Spleen (tissue), 11 donors: ENCODE measurements around the gene UROC1. TPM values are rescaled to one million over a fixed set of nuclear protein-coding genes. Genes with fewer than 3 reads are reported as not detected.
A peak's percentile ranks its signal among the peaks of the same experiment; 100 is the strongest.

Experiments used
- DNase-seq: peaks from one replicate; pipeline ENCODE4 v3.0.0-alpha.2; 2020
- H3K27ac ChIP-seq, 8 donors: fragments of 200-600 bp; sonication (generic) in 7 of 8; 1 replicate in 4 of 8; 2 replicates in 4 of 8; pipeline versions ENCODE4 v1.5.0 to v1.8.0; 2016 to 2021; ENCODE audit warnings: inconsistent platforms in 4 of 8, mild to moderate bottlenecking in 4 of 8, moderate library complexity in 1 of 8
- H3K27me3 ChIP-seq, 7 donors: fragments of 200-600 bp; sonication (generic) in 6 of 7; replicated peaks in 1 of 7; 1 replicate in 4 of 7; 2 replicates in 3 of 7; pipeline versions ENCODE4 v1.5.0 to v1.8.0; 2016 to 2021; ENCODE audit warnings: inconsistent platforms in 3 of 7, mild to moderate bottlenecking in 1 of 7
- H3K36me3 ChIP-seq, 6 donors: fragments of 200-600 bp; sonication (generic) in 5 of 6; 1 replicate in 4 of 6; 2 replicates in 2 of 6; pipeline versions ENCODE4 v1.5.0 to v1.8.0; 2016 to 2021; ENCODE audit warnings: inconsistent platforms in 2 of 6
- H3K4me1 ChIP-seq, 6 donors: fragments of 200-600 bp; sonication (generic) in 5 of 6; 1 replicate in 3 of 6; 2 replicates in 3 of 6; pipeline versions ENCODE4 v1.5.0 to v1.8.0; 2016 to 2021; ENCODE audit warnings: inconsistent platforms in 3 of 6
- H3K4me3 ChIP-seq, 8 donors: fragments of 200-600 bp; sonication (generic) in 7 of 8; 1 replicate in 4 of 8; 2 replicates in 4 of 8; pipeline versions ENCODE4 v1.5.0 to v1.8.0; 2016 to 2021; ENCODE audit warnings: inconsistent platforms in 4 of 8, mild to moderate bottlenecking in 4 of 8, moderate library complexity in 2 of 8
- H3K9me3 ChIP-seq, 8 donors: fragments of 200-600 bp; sonication (generic) in 7 of 8; 1 replicate in 4 of 8; 2 replicates in 4 of 8; pipeline versions ENCODE4 v1.5.0 to v1.8.0; 2016 to 2021; ENCODE audit warnings: inconsistent platforms in 4 of 8
- POLR2A ChIP-seq, 3 donors: fragments of 450-650 bp; IDR thresholded peaks; one replicate each; pipeline ENCODE4 v1.5.1; 2017; ENCODE audit warnings: antibody characterized with exemption in 3 of 3, mild to moderate bottlenecking in 1 of 3
- POLR2AphosphoS5 ChIP-seq, 3 donors: sonication (generic); formaldehyde crosslinking; IDR thresholded peaks; one replicate each; pipeline ENCODE4 v1.5.1; 2017; ENCODE audit warnings: antibody characterized with exemption in 3 of 3
- WGBS, 5 donors: extraction: QIAGEN DNeasy Blood & Tissue Kit in 3 of 5; methylation state at CpG; one replicate each; pipeline versions ENCODE4 v1.1.5 to v1.1.7; 2013 to 2018; 5-methylcytosine and 5-hydroxymethylcytosine counted together
- intact Hi-C: fragments of 100-400 bp; cut with DNase I; formaldehyde crosslinking; loops from one replicate; pipeline ENCODE4 v1.15.0; 2023; ENCODE audit warnings: low total_unique reads
- polyA plus RNA-seq, 3 donors: library from polyadenylated mRNA; stranded (reverse); fragments of 200-250 nt; gene quantifications; one replicate each; pipeline ENCODE4 v1.2.1, GENCODE V29; 2013
- total RNA-seq, 7 donors: library from RNA; depleted of rRNA in 3 of 7; stranded (reverse); fragments of >200 nt in 3 of 7; fragmentation: NEBNext Ultra II Directional in 4 of 7; extraction: Animal tissue kit (Norgen Biotek cat#: 25700) in 4 of 7; gene quantifications; one replicate each; pipeline versions ENCODE4 v1.1.0 to v1.2.1, GENCODE V29; 2016 to 2021
- TF ChIP-seq, protein P1 (sequence below), 11 experiments: fragments of 200-600 bp in 7 of 11; fragments of 450-650 bp in 4 of 11; sonication (generic) in 4 of 11; IDR thresholded peaks in 8 of 11; conservative IDR thresholded peaks in 3 of 11; 1 replicate in 7 of 11; 2 replicates in 4 of 11; pipeline versions ENCODE4 v1.4.0 to v1.8.0; 2016 to 2021; ENCODE audit warnings: antibody characterized with exemption in 11 of 11, inconsistent platforms in 4 of 11, mild to moderate bottlenecking in 1 of 11
- donor health status: healthy with polysubstance abuse.
- donor health status: DM: no; HTN: no; CAD: no; lungs with moderate emphysema.
- donor health status: DM: no; HTN: no; CAD: no.
- donor health status: Bipolar disorder and iron deficiency.
- donor health status: healthy.
- donor health status: DM: no; HTN: no; CAD: no.
- donor health status: DM: yes; HTN: yes; CAD: no.

The UROC1 gene
- total and polyA plus RNA-seq, 10 donors: 0.02 to 0.16 (median 0.03) TPM; not detected in 6

DNA sequence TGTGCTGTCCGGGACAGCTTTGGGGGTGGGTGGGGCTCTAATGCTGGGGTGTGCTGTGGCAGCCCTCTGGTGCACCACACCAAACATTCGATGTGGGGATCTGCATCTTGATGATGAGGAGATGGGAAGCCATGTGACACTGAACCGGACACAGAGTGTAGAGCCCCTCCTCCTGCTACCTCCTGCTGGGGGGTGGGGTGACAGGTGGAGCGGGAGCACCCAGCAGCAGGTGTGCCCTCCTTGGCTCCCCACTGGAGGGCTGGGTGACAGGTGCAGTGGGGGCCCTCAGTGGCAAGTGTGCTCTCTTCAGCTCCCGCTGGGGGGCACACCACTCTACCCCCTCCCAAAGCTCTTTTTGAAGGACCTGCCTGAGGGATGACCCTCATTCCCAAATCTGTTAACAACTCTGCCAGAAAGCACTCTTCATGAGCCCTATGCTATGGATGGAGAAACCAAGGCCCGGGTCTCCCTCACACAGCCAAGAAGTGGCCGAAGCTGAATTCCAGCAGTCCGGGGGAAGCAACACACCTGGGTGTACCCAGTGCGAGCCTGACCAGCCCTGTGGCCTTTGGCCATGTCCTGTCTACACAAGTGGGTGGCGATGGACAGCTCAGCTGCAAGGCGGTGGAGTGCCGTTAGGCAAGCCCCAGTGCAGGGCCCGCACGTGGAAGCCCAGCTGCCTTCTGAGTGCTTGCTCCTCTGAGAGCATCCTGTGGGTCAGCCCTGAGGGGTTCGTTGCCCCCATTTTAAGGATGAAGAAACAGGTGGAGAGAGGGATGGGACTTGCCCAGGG, 609 bp upstream of the UROC1 start:
- H3K36me3 ChIP-seq: no peaks in the 10 kb centered on the region
- no peak for TF ChIP-seq POLR2A (IDR thresholded peaks at IDR 0.05)
- TF ChIP-seq, protein P1, sequence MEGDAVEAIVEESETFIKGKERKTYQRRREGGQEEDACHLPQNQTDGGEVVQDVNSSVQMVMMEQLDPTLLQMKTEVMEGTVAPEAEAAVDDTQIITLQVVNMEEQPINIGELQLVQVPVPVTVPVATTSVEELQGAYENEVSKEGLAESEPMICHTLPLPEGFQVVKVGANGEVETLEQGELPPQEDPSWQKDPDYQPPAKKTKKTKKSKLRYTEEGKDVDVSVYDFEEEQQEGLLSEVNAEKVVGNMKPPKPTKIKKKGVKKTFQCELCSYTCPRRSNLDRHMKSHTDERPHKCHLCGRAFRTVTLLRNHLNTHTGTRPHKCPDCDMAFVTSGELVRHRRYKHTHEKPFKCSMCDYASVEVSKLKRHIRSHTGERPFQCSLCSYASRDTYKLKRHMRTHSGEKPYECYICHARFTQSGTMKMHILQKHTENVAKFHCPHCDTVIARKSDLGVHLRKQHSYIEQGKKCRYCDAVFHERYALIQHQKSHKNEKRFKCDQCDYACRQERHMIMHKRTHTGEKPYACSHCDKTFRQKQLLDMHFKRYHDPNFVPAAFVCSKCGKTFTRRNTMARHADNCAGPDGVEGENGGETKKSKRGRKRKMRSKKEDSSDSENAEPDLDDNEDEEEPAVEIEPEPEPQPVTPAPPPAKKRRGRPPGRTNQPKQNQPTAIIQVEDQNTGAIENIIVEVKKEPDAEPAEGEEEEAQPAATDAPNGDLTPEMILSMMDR (IDR thresholded peaks at IDR 0.05 in 8 of 11, conservative IDR thresholded peaks at IDR 0.05 in 3 of 11): no peak
- TF ChIP-seq POLR2AphosphoS5 (IDR thresholded peaks at IDR 0.05): no peak
- H3K4me3 ChIP-seq: no peak overlapping the region
- WGBS, 5 donors: 81 to 85% (median 82%) methylated on average over 11 to 15 of the region's 15 CpGs
- intact Hi-C loops: no loop called here
- no peaks in the 10 kb centered on the region for H3K9me3 ChIP-seq
- H3K4me1 ChIP-seq: peaks cover 0 to 12% (median 5%) of the 10 kb centered on the region in 6 donors
- H3K27me3 ChIP-seq: peaks cover 0 to 27% (median 0%) of the 10 kb centered on the region in 7 donors
- peak; percentile 64 for DNase-seq
- no peak overlapping the region for H3K27ac ChIP-seq

DNA sequence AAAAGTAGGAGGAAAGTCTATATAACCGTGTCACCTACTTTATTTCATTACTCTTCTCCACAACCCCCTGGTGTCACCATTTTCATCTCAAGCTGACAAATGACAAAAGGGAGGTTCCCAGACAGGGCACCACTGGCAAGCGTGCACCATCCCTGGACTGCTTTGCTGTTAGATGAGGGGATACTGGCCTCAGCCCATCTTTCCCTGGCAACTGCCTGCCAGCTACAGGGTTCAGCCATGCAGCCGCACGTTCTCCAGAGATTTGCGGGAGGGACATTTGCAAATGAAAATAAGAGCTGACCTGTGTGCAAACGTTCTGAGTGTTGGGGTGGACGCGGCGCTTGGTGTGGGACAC, 660 bp downstream of the UROC1 start:
- WGBS, 5 donors: 77 to 90% (median 89%) methylated on average over 5 to 9 of the region's 9 CpGs

DNA sequence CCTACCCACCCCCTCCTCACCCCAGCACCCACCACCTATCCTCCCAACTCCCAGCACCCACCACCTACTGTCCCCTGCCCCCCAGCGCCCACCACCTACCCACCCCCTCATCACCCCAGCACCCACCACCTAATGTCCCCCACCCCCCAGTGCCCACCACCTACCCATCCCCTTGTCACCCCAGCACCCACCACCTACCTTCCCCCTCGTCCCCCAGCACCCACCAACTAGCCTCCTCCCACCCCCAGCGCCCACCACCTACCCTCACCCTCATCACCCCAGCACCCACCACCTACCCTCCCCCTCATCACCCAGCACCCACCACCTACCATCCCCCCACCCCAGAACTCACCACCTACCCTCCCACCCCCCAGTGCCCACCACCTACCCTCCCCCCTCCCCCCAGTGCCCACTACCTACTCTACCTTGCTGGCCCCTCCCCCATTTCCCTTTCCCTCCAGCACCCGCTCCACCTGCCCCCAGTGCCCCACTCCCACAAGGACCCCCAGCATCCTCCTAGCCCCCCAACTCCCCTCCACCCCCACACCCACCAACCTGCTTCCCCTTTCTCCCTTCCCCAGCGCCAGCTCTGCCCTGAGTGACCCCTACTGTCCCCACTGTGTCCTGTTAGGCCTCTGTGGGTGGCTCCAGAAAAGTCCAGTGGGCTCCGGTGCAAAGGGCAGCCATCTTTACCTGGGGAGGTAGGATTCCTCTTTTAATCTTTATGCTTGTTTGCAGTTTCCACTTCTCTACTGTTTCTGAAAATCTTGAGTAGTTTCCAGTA, 1.2 kb downstream of the UROC1 start:
- no peaks in the 10 kb centered on the region for H3K36me3 ChIP-seq
- H3K4me1 ChIP-seq: no peaks in the 10 kb centered on the region
- H3K4me3 ChIP-seq: no peak overlapping the region
- DNase-seq: peak; percentile 7
- 70 to 83% (median 74%) methylated on average over 4 to 6 of the region's 6 CpGs for WGBS, 5 donors
- peaks cover 0 to 17% (median 0%) of the 10 kb centered on the region in 7 donors for H3K27me3 ChIP-seq
- no peaks in the 10 kb centered on the region for H3K9me3 ChIP-seq
- TF ChIP-seq, protein P1 (IDR thresholded peaks at IDR 0.05 in 8 of 11, conservative IDR thresholded peaks at IDR 0.05 in 3 of 11): no peak
- TF ChIP-seq POLR2A (IDR thresholded peaks at IDR 0.05): no peak
- no peak for TF ChIP-seq POLR2AphosphoS5 (IDR thresholded peaks at IDR 0.05)
- no peak overlapping the region for H3K27ac ChIP-seq
- intact Hi-C loops: no loop called here

More for the DNA sequence above, 660 bp downstream of the UROC1 start:
- Histone ChIP-seq H3K4me1 (no peaks in the 10 kb centered on the region), H3K27ac (no peak overlapping the region), H3K9me3 (no peaks in the 10 kb centered on the region), H3K36me3 (no peaks in the 10 kb centered on the region), H3K4me3 (no peak overlapping the region), H3K27me3 (peaks cover 0 to 17% (median 0%) of the 10 kb centered on the region in 7 donors)
- intact Hi-C loops: no loop called here
- TF ChIP-seq, protein P1 (IDR thresholded peaks at IDR 0.05 in 8 of 11, conservative IDR thresholded peaks at IDR 0.05 in 3 of 11): no peak
- TF ChIP-seq POLR2AphosphoS5 (IDR thresholded peaks at IDR 0.05) (no peak), POLR2A (IDR thresholded peaks at IDR 0.05) (no peak)
- DNase-seq: no peak
